D721Med (cell line): ENCODE results near the gene TTLL1.
"Not testable (repeated sequence)": the region's sequence is repeated elsewhere in the genome, so short reads cannot be mapped to it uniquely, and the experiment has no call there.

Experiments
- DNase-seq: peaks from one replicate; pipeline ENCODE4 v3.0.0; 2011; ENCODE audit warnings: low spot score; ENCODE audit not compliant: insufficient read length
- FAIRE-seq: peaks from 2 replicates; lab custom pipeline; 2011; peaks lifted over from hg19 to GRCh38; lab: Jason Lieb, UNC
- TF ChIP-seq, protein P1 (sequence below): IDR thresholded peaks from 2 replicates; pipeline ENCODE4 v1.5.1; 2012; ENCODE audit warnings: mild to moderate bottlenecking, control low read depth; ENCODE audit not compliant: insufficient read depth; ENCODE audit errors: missing control alignments

The TTLL1 gene

DNA sequence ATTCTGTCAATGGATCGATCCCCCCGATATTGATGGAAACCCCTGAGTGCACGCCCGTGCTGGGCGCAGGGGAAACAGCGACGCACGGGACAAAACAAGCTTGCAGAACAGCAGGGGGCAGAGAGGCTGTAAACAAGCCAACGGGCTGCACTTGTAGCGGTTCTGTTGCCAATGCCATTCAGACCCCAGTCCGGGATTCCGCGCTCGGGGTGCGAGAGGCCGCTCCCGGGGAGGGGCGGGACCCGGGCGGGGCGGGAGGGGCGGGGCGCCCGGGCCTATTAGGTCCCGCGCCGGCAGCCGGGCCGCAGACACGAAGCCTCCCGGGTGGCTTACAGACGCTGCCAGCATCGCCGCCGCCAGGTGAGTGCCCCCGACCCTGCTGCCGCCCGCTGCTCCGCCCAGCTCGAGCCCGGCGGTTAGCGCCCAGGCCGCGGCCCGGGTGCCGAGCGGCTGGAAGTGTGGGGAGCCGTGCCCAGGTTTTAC, 21.3 kb upstream of the TTLL1 start, which contains the start of gene BIK:
TSS of gene BIK (plus strand) at position 307 of the 483 bp plus-strand sequence. CDS start 13,273 bp downstream, outside the sequence.
- FAIRE-seq = no peak

DNA sequence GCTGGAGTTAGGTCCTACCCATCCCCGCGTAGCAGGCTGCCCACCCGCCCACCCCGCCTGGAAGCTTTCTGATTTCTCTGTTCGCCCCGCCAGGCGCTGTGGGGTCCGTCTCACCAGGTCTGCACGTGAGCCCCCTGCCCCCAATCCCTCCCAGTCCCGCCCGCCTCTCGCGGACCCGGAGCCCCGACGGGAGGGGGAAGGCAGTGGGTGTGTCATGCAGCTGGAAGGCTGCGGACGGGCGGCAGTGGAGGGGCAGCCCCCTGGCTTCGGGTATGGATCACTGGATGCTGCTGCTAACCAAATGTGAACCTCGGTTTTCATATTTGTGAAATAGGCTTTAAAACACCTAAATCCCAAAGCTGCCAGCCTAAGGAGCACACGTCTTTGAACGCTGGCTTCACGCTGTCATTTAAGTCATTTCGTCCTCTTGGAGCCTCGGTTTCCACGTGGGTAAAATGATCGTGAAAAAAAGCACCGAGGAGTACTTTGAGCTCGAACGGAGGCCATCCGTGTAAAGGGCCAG, 20.8 kb upstream of the TTLL1 start:
- TF ChIP-seq, protein P1, sequence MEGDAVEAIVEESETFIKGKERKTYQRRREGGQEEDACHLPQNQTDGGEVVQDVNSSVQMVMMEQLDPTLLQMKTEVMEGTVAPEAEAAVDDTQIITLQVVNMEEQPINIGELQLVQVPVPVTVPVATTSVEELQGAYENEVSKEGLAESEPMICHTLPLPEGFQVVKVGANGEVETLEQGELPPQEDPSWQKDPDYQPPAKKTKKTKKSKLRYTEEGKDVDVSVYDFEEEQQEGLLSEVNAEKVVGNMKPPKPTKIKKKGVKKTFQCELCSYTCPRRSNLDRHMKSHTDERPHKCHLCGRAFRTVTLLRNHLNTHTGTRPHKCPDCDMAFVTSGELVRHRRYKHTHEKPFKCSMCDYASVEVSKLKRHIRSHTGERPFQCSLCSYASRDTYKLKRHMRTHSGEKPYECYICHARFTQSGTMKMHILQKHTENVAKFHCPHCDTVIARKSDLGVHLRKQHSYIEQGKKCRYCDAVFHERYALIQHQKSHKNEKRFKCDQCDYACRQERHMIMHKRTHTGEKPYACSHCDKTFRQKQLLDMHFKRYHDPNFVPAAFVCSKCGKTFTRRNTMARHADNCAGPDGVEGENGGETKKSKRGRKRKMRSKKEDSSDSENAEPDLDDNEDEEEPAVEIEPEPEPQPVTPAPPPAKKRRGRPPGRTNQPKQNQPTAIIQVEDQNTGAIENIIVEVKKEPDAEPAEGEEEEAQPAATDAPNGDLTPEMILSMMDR = no peak
- FAIRE-seq = no peak
- DNase-seq = no peak

More for the DNA sequence above, 21.3 kb upstream of the TTLL1 start, which contains the start of gene BIK:
- TF ChIP-seq, protein P1 = peak; percentile 27
- no peak for DNase-seq

DNA sequence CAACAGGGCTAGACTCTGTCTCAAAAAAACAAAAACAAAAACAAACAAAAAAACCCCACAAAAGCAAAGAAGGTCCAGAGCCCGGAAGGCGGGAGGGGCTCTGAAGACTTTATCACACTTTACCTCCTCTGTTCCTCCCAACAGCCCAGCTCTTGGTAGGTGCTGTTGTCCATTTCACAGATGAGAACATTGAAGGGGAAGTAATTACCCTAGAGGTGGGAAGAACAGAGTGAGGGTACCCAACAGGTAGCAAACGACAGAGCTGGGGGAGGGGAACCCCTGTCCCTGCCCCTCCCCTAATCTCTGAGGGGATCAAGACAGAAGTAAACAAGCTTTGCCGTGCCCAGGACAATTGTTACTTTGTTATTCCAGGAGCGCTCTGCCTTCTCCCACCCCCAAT, 20.3 kb upstream of the TTLL1 start:
- TF ChIP-seq, protein P1 = no peak
- no peak for DNase-seq
- no peak for FAIRE-seq

DNA sequence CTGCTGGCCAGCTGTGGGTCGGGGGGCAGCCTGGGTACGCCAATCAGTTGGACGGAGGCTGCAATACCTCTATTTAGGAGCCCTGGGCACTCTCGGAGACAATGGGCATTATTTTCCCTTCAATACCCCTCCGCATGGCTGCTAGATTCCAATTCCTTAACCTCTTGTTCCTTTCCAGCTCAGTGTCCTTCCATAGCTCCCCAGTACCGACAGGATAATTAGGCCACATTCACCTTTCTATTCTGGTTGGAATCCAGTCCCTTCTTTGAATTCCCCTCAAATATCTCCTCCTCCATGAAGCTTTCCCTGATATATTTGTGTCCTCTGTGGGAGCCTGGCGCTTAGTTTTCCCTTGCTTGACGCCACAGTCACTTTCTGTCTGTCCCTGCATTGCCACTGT, 17.1 kb upstream of the TTLL1 start:
- FAIRE-seq (no peak), DNase-seq (no peak)
- TF ChIP-seq, protein P1 = no peak

DNA sequence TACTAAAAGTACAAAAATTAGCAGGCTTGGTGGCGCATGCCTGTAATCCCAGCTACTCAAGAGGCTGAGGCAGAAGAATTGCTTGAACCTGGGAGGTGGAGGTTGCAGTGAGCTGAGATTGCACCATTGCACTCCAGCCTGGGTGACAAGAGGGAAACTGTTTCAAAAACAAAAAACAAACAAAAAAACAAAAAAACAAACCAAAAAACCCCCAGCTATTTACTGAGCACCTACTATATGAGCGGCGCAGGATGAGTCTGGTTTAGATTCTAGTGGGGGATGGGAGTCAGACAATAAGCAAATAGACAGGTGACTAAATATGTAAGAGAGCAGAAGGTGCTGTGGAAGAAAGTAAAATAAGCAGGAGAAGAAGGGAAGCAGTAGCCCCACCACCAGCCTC, 15.8 kb upstream of the TTLL1 start:
- not testable (repeated sequence) for DNase-seq, FAIRE-seq

DNA sequence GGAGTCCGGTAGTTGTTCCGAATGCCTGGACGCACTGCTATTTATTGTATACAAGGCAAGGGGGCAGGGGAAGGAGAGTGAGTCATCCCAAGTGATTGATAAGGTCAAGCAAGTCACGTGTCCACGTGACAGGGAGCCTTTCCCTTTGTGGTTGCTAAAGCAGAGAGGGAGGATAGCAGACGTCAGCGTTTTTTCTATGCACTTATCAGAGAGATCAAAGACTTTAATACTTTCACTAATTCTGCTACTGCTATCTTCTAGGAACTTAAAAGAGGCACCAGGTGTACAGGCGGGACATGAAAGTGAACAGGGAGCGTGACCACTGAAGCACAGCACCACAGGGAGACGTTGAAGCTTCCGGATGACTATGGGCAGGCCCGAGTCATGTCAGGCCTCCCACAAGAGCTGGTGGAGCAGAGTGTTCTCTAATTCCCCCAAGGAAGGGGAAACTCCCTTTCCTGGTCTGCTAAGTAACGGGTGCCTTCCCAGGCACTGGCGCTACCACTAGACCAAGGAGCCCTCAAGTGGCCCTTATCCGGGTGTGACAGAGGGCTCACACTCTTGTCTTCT, 14.9 kb upstream of the TTLL1 start:
- DNase-seq, FAIRE-seq: not testable (repeated sequence)

DNA sequence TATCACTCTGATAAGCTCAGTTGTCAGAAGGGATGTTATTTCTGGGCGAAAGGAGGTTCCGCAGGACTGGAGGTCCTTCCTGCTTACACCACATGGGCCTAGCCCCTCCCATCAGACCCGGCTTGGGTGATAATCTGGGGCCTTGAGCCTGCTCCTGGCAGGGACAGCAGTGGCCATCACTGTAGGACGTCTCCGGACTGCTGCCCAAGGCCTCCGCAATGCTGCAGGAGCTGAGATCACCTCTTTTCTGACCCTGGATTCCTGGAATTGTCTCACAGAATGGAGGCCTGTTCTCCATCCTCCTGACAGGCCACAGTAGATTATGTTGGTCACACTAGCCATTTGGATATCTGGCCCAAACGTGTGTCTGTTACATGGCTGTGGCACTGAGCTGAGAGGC, 12.1 kb upstream of the TTLL1 start:
- TF ChIP-seq, protein P1 = no peak
- no peak for FAIRE-seq

DNA sequence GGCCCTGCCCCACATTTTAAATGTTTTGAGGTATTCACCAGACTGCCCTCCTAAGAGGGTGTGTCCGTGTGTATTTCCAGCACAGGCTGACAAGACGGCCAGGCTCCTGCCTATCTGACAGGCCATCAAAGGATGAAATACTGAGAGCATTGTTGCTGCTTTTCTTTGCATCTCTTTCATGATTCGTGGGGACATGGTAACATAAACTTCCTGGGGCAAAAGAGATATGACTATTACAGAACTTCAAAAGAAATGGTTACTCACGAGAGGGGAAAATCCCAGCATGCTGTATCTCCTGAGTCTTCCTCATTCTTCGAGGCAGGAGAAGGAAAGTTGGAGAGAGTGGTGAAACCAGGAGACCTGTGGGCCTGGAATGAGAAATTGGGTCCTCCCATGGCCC, 11.0 kb upstream of the TTLL1 start:
- FAIRE-seq = no peak
- TF ChIP-seq, protein P1 = no peak
- DNase-seq = no peak

More for the DNA sequence above, 12.1 kb upstream of the TTLL1 start:
- no peak for DNase-seq
